C4-2B (cell line): ENCODE results near the gene HIPK1.

Experiments used
- H3K27ac ChIP-seq: fragments of 450-650 bp; 2 replicates; pipeline ENCODE4 v1.5.1; 2017
- CTCF ChIP-seq: fragments of 450-650 bp; conservative IDR thresholded peaks from 2 replicates; pipeline ENCODE4 v1.5.1; 2017; ENCODE audit warnings: mild to moderate bottlenecking
- ZFX ChIP-seq: fragments of 450-650 bp; IDR thresholded peaks from 2 replicates; pipeline ENCODE4 v1.6.1; 2017

HIPK1 gene

DNA sequence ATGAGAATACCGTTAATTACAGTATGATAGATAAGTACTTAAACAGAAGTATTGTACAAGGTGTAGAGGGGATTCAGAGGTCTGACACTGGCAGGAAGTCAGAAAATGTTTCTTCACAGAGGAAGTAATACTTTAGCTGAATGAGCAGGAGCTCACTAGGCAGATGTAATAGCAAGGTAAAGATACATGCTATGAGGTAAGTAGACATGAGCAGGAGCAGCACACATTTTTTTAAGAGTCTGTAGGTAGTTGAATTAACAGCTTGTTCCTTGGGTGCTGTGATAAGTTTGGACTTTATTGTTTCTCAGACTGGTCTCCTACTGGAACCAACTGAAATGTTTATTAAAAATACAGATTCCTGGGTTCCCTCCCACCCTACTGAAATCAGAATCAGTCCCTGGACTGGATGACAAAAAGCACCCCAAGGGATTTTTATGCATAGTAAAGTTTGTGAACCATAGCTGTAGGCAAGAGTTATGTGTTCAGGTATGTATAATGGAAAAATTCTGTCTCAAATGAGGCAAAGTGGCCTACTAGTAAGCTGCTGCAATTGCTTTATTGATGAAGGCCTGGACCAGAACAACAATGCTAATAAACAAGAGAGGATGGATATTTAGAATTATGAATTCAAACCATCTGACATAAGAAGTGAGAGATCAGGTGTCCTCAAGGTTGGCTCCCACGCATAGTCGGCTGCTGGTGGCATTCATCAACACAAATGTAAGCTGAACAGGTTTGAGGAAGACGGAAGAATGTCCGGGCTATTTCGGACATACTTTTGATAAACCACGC, 25.4 kb upstream of the HIPK1 start:
- peak overlapping the region; percentile 82 for H3K27ac ChIP-seq
- no peak for TF ChIP-seq CTCF
- TF ChIP-seq ZFX: no peak

DNA sequence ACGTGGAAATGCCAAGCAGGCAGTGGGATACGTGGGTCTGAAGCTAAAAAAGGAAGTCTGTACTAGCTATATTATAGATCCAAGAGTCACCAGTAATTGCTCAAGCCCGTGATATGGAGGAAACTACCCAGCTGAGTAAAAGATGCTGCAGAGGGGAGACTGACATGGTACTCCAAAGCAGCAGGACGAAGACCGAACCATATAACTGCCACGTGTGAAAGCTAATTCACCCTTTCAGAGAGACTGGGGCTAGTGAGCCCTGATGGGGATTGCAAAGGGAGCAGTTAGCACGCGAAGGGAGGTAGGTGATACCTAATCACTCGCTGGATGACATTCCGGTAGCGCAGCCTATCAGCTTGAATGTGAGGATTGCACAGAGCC, 24.8 kb upstream of the HIPK1 start:
- H3K27ac ChIP-seq: peak overlapping the region; percentile 82
- no peak for TF ChIP-seq CTCF
- TF ChIP-seq ZFX: no peak

DNA sequence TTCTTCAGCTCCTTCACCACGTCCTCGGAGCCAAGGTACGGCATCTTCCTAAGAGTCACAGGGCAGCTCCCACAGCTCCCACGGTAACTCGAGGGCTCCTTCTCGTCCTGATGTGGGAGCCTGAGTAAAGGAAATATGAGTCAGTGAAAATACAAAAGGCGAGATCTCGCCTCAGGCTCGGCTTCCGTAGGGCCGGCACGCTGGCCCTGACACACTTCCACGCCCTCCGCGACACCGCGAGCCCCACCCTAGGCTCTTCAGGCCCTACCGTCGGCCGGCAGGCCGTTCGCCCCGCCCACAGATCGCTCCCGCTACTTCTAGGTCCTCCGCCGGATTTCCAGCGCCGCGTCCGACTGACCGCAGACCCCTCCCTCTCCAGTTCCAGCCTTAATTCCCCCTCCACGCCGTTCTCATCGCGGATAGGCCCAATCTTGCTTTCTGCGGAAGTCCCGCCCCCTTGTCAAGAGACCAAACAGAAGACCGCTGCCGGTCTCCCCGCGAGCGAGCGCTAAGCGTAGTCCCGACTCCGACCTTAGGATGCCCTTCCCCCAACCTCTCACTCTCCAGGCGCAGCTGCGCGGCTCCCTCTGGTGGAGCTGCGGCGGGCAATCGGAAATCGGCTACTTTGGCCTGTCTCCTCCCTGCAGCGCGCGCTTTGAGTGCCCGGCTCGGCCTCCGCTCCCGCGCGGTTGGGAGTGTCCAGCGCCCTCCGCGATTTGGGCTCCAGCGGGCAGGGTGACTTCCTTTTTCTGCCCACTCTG, 24.3 kb upstream of the HIPK1 start, which contains the start of the genes AP4B1 and DCLRE1B:
Gene AP4B1 (minus strand): TSS at position 126 of the 761 bp plus-strand sequence. CDS start 82 bp downstream, at position 44.
Gene DCLRE1B (plus strand): TSS at position 653 of the 761 bp plus-strand sequence. CDS start 261 bp downstream, outside the sequence.
- peak within 1 kb of the TSS; percentile 82 for H3K27ac ChIP-seq
- TF ChIP-seq ZFX (no peak; the same call in 1 of the 2 replicates), CTCF (peak; percentile 64)

DNA sequence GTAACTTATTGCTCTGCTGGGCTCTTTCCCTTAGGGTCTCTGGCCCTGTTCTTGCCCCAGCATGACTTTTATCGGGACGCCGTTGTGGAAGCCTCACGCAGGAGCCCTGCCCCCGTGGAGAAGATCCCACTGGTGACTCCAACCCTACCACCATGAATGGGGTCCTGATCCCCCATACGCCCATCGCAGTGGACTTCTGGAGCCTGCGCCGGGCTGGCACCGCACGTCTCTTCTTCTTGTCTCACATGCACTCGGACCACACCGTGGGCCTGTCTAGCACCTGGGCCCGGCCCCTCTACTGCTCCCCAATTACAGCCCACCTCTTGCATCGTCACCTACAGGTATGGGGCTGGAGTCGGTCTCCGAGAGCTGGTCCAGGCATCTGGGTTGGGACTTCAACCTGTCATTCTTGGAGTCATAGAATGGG, 23.7 kb upstream of the HIPK1 start:
- TF ChIP-seq ZFX (peak; percentile 60), CTCF (no peak; the same call in none of the 2 replicates)
- peak overlapping the region; percentile 82 for H3K27ac ChIP-seq

DNA sequence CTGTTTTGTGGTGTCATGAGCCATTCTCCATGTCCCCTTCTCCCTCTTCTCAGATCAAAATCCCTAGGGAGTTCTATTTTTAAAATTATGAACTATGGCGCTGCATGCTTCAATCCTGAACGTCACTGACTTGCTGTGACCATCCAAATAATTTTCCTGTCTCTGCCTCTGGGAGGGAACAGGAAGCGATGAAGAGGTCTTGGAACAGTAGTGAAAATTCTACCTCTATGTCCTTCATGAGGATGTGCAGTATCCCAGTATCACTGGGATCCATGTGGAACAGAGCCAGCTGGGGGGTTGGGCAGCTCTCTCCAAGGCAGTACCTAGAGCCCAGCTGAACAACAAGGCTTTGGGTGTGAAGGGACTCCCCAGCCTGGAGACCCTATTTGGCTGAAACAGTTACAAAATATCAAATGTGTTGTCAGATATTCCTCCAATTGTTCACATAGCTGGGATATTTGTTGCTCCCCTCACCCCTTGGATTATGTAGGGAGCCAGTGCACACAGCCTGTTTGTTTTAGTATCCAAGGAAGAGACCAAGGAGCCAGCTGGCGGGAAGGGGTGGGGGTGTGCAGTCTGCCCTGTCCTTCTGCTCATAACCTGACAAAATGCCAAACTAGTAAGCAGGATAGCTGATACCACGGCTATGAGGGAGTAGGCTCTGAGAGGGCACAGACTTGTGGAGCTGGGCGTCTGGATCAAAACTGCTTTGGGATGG, 16.4 kb upstream of the HIPK1 start:
- H3K27ac ChIP-seq: no peak overlapping the region; the same call in 1 of the 2 replicates
- TF ChIP-seq ZFX (no peak), CTCF (no peak)

- H3K27ac ChIP-seq: no peak overlapping the region; the same call in 1 of the 2 replicates
- no peak for TF ChIP-seq CTCF
- TF ChIP-seq ZFX: no peak
These were observed 15.8 kb upstream of the HIPK1 start for GRCh38 chr1:113913312-113913668.
